ENCODE data around the gene TARBP2.
"Not testable (repeated sequence)": the region's sequence is repeated elsewhere in the genome, so short reads cannot be mapped to it uniquely, and the experiment has no call there.

TARBP2 gene

GRCh38 chr12:53480491-53481442 lies 20.3 kb upstream of the TARBP2 start:
- no peak for DNase-seq (ENCODE audit: low read depth, low spot score)
- in situ Hi-C loops (cut with HindIII; ENCODE audit: low sequenced_read_pairs) = no loop called here
- TF ChIP-seq CTCF (IDR thresholded peaks at IDR 0.05; ENCODE audit: low read depth, low read length) = no peak
- no peak overlapping the region for H3K4me3 ChIP-seq (ENCODE audit: low read depth, low read length)

- in situ Hi-C loops (cut with HindIII; ENCODE audit: low sequenced_read_pairs); H3K4me3 ChIP-seq (ENCODE audit: low read depth, low read length): not testable (repeated sequence)
- peak; percentile 53 for DNase-seq (ENCODE audit: low read depth, low spot score)
These were observed 19.6 kb upstream of the TARBP2 start for GRCh38 chr12:53481458-53481857.

GRCh38 chr12:53481939-53482586 lies 19.0 kb upstream of the TARBP2 start:
- TF ChIP-seq CTCF (IDR thresholded peaks at IDR 0.05; ENCODE audit: low read depth, low read length) = peak; percentile 24
- H3K4me3 ChIP-seq (ENCODE audit: low read depth, low read length) = no peak overlapping the region
- in situ Hi-C loops (cut with HindIII; ENCODE audit: low sequenced_read_pairs) = no loop called here
- DNase-seq (ENCODE audit: low read depth, low spot score) = no peak

- H3K4me3 ChIP-seq (ENCODE audit: low read depth, low read length) = no peak overlapping the region
- in situ Hi-C loops (cut with HindIII; ENCODE audit: low sequenced_read_pairs) = no loop called here
- no peak for TF ChIP-seq CTCF (IDR thresholded peaks at IDR 0.05; ENCODE audit: low read depth, low read length)
- no peak for DNase-seq (ENCODE audit: low read depth, low spot score)
These were observed 18.4 kb upstream of the TARBP2 start for GRCh38 chr12:53482626-53483168.

GRCh38 chr12:53483225-53483978 lies 17.7 kb upstream of the TARBP2 start:
- no peak for DNase-seq (ENCODE audit: low read depth, low spot score)
- no peak for TF ChIP-seq CTCF (IDR thresholded peaks at IDR 0.05; ENCODE audit: low read depth, low read length)
- no peak overlapping the region for H3K4me3 ChIP-seq (ENCODE audit: low read depth, low read length)
- in situ Hi-C loops (cut with HindIII; ENCODE audit: low sequenced_read_pairs) = no loop called here

GRCh38 chr12:53483979-53484377 lies 17.1 kb upstream of the TARBP2 start:
- TF ChIP-seq CTCF (IDR thresholded peaks at IDR 0.05; ENCODE audit: low read depth, low read length) = no peak
- no peak for DNase-seq (ENCODE audit: low read depth, low spot score)
- H3K4me3 ChIP-seq (ENCODE audit: low read depth, low read length) = no peak overlapping the region
- in situ Hi-C loops (cut with HindIII; ENCODE audit: low sequenced_read_pairs) = no loop called here
